ENCODE data around the gene MYOZ2.

The MYOZ2 gene

DNA sequence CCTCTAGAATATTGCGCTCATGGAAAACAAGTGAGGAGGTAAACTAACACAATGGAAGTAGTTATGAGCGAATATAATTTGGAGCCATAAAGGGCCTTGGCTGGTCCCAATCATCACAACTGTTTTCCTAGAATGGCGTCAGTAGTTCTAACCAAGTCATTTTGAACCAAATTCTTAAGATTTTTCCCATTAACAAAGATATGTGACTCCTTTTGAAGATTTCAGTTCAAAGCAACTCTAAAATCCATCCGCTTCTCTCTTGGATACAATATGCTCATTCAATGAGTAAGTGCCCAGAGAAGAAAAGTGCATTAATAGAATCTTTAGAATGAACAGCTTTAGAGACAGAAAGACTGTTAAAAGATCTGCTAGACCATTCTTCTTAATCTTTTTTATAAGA, 19.6 kb upstream of the MYOZ2 start (continued):
- TF ChIP-seq ZNF626 (tag by site-specific recombination; IDR thresholded peaks at IDR 0.05) (no peak), ZNF366 (tag by site-specific recombination; conservative IDR thresholded peaks at IDR 0.05) (no peak), ZNF621 (tag by site-specific recombination; IDR thresholded peaks at IDR 0.05) (no peak)

DNA sequence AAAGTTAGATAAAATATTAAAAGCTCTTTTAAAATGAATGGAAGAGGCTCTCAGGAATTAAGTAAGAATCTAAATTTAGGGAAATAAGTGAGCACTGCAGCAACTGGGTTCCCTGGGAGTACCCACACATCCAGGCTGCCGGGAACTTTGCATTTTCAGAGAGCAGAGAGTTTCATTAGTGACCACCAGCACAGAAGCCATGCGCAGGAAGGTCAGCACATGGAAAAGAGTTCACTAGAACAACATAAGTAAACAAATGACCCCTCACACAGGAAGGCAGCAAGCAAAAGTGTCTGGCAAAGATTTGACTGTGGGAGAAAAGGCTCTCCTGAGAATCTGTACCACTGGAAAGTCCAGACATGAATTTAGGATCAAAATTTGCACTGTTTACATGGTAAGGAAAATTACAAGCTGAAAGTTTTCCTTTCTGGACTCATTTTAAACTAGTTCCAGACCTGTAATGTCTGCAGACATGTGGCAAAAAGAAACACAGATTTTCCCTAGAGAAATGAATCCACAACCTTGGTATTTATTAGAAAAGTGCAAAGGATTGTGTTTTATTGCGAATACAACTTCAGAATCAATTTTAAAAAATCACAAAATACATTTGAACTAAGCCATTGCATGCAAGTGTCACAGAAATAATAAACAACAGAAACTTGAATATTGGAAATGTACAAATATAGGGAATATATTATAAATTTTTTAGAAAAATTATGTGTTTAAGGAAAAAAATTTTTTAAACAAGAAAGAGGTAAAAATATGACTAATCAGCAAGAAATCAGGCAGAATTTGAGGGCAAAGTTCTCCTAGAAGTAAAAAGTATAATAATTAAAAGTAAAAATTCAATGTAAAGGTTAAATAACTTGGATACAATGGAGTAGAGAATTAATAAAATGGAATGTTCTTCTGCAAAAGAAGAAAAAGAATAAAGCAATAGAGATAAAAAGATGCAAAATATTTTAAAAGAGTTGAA, 18.4 kb upstream of the MYOZ2 start:
- H3K9me3 ChIP-seq (ENCODE audit: control insufficient read depth, insufficient read depth, low read depth, low read length): no peaks in the 10 kb centered on the region
- H3K4me3 ChIP-seq (ENCODE audit: low read depth, low read length): no peak overlapping the region
- TF ChIP-seq MZF1 (tag by site-specific recombination; IDR thresholded peaks at IDR 0.05; ENCODE audit: borderline replicate concordance): no peak
- no peaks in the 10 kb centered on the region for H3K4me1 ChIP-seq (ENCODE audit: control insufficient read depth, insufficient read depth, low read length)
- POLR2A ChIA-PET: no interaction called here
- CTCF ChIA-PET: no interaction called here
- no peaks in the 10 kb centered on the region for H3K36me3 ChIP-seq (ENCODE audit: control insufficient read depth in 2 of 2, insufficient read depth in 1 of 2, low read length in 2 of 2)
- H3K27ac ChIP-seq (ENCODE audit: extremely low read depth, low read depth, low read length): no peak overlapping the region

DNA sequence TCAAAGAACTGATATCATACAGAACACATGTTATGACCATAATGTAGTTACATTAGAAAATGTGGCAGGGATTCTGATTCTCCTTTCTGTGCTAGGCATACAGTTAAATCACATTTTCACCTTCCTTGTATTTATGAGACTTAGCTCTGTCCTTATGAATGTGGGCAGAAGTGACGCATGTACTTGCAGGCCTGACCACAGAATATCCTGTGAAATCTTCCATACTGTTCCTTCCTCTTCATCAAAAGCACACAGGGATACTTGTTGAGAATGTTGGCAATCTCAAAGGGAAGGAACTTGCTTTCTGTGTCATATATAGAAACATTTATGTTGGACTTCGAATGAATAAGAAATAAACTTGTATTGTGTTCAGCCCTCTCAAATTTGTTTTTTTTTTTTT, 17.2 kb upstream of the MYOZ2 start:
- TF ChIP-seq, protein P1, sequence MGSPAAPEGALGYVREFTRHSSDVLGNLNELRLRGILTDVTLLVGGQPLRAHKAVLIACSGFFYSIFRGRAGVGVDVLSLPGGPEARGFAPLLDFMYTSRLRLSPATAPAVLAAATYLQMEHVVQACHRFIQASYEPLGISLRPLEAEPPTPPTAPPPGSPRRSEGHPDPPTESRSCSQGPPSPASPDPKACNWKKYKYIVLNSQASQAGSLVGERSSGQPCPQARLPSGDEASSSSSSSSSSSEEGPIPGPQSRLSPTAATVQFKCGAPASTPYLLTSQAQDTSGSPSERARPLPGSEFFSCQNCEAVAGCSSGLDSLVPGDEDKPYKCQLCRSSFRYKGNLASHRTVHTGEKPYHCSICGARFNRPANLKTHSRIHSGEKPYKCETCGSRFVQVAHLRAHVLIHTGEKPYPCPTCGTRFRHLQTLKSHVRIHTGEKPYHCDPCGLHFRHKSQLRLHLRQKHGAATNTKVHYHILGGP (tag by site-specific recombination; IDR thresholded peaks at IDR 0.05): no peak
- no peak for TF ChIP-seq ZSCAN23 (tag by site-specific recombination; IDR thresholded peaks at IDR 0.05)
- TF ChIP-seq, protein P2, sequence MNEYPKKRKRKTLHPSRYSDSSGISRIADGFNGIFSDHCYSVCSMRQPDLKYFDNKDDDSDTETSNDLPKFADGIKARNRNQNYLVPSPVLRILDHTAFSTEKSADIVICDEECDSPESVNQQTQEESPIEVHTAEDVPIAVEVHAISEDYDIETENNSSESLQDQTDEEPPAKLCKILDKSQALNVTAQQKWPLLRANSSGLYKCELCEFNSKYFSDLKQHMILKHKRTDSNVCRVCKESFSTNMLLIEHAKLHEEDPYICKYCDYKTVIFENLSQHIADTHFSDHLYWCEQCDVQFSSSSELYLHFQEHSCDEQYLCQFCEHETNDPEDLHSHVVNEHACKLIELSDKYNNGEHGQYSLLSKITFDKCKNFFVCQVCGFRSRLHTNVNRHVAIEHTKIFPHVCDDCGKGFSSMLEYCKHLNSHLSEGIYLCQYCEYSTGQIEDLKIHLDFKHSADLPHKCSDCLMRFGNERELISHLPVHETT (tag by site-specific recombination; IDR thresholded peaks at IDR 0.05): no peak
- no peak for TF ChIP-seq TRIM28 (IDR thresholded peaks at IDR 0.05; ENCODE audit: borderline replicate concordance, low read length)
- no peak for TF ChIP-seq ZNF324 (tag by site-specific recombination; IDR thresholded peaks at IDR 0.05)
- CTCF ChIA-PET: interaction anchor here (0.7 kb wide), 1 partner anchor 142 kb away, joined by 3 read pairs; no protein-coding TSS in a partner anchor
- POLR2A ChIA-PET: no interaction called here
- Histone ChIP-seq H3K9me3 (ENCODE audit: control insufficient read depth, insufficient read depth, low read depth, low read length) (no peaks in the 10 kb centered on the region), H3K27ac (ENCODE audit: extremely low read depth, low read depth, low read length) (no peak overlapping the region), H3K36me3 (ENCODE audit: control insufficient read depth in 2 of 2, insufficient read depth in 1 of 2, low read length in 2 of 2) (no peaks in the 10 kb centered on the region), H3K4me3 (ENCODE audit: low read depth, low read length) (no peak overlapping the region), H3K4me1 (ENCODE audit: control insufficient read depth, insufficient read depth, low read length) (no peaks in the 10 kb centered on the region)

DNA sequence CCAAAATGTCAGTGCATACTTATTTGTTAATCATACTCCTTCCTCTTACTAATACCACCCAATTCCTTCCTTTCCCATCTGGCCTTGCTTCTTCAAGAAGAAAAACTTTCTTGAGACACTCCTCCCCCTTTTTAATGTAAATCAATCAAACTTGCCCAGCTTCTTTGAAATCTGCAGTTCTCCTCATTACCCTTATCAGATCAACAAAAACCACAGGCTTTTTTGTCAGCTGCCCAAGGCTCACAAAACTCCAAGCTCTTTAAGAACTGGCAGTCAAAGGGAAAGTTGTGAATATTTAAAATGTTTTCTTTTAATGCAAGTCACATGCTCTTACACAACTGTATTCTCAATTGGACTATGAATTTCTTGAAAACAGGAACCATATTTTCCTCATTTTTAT, 11.3 kb upstream of the MYOZ2 start:
- Histone ChIP-seq H3K36me3 (ENCODE audit: control insufficient read depth in 2 of 2, insufficient read depth in 1 of 2, low read length in 2 of 2) (no peaks in the 10 kb centered on the region), H3K4me3 (ENCODE audit: low read depth, low read length) (no peak overlapping the region), H3K27ac (ENCODE audit: extremely low read depth, low read depth, low read length) (no peak overlapping the region), H3K9me3 (ENCODE audit: control insufficient read depth, insufficient read depth, low read depth, low read length) (no peaks in the 10 kb centered on the region), H3K4me1 (ENCODE audit: control insufficient read depth, insufficient read depth, low read length) (0 out of 2 replicates have a peak, but pooled peaks cover 3% of the 10 kb centered on the region)
- ChIA-PET CTCF (no interaction called here), POLR2A (no interaction called here)
- TF ChIP-seq, protein P3, sequence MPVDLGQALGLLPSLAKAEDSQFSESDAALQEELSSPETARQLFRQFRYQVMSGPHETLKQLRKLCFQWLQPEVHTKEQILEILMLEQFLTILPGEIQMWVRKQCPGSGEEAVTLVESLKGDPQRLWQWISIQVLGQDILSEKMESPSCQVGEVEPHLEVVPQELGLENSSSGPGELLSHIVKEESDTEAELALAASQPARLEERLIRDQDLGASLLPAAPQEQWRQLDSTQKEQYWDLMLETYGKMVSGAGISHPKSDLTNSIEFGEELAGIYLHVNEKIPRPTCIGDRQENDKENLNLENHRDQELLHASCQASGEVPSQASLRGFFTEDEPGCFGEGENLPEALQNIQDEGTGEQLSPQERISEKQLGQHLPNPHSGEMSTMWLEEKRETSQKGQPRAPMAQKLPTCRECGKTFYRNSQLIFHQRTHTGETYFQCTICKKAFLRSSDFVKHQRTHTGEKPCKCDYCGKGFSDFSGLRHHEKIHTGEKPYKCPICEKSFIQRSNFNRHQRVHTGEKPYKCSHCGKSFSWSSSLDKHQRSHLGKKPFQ (tag by site-specific recombination; IDR thresholded peaks at IDR 0.05): no peak
- TF ChIP-seq ZNF843 (tag by site-specific recombination; IDR thresholded peaks at IDR 0.05) (no peak), ZNF350 (tag by site-specific recombination; IDR thresholded peaks at IDR 0.05) (no peak), ZNF211 (tag by site-specific recombination; IDR thresholded peaks at IDR 0.05; ENCODE audit: low read depth) (no peak), ZNF16 (tag by site-specific recombination; IDR thresholded peaks at IDR 0.05; ENCODE audit: low read depth) (no peak), REPIN1 (tag by site-specific recombination; IDR thresholded peaks at IDR 0.05; ENCODE audit: low read depth) (no peak), ZNF292 (tag by site-specific recombination; IDR thresholded peaks at IDR 0.05; ENCODE audit: borderline replicate concordance, low read depth) (no peak), MEIS1 (CRISPR knock-in tag; IDR thresholded peaks at IDR 0.05; ENCODE audit: borderline replicate concordance) (peak; percentile 74; the same call in 1 of the 2 replicates)
- TF ChIP-seq, protein P4, sequence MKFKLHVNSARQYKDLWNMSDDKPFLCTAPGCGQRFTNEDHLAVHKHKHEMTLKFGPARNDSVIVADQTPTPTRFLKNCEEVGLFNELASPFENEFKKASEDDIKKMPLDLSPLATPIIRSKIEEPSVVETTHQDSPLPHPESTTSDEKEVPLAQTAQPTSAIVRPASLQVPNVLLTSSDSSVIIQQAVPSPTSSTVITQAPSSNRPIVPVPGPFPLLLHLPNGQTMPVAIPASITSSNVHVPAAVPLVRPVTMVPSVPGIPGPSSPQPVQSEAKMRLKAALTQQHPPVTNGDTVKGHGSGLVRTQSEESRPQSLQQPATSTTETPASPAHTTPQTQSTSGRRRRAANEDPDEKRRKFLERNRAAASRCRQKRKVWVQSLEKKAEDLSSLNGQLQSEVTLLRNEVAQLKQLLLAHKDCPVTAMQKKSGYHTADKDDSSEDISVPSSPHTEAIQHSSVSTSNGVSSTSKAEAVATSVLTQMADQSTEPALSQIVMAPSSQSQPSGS (tag by site-specific recombination; IDR thresholded peaks at IDR 0.05; ENCODE audit: low read depth): no peak
- TF ChIP-seq, protein P5, sequence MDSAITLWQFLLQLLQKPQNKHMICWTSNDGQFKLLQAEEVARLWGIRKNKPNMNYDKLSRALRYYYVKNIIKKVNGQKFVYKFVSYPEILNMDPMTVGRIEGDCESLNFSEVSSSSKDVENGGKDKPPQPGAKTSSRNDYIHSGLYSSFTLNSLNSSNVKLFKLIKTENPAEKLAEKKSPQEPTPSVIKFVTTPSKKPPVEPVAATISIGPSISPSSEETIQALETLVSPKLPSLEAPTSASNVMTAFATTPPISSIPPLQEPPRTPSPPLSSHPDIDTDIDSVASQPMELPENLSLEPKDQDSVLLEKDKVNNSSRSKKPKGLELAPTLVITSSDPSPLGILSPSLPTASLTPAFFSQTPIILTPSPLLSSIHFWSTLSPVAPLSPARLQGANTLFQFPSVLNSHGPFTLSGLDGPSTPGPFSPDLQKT (IDR thresholded peaks at IDR 0.05; ENCODE audit: borderline replicate concordance, low read depth, low read length): no peak
